SW480 (cell line): ENCODE measurements around the gene LARGE2.

Experiments
- DNase-seq: peaks from one replicate; pipeline ENCODE4 v3.0.0-alpha.2; 2016; ENCODE audit warnings: low spot score

The LARGE2 gene

GRCh38 chr11:45922425-45923082, at the start of gene LARGE2:
Gene LARGE2 (plus strand): TSS chr11:45922656. CDS start chr11:45922883, 227 bp downstream.
- DNase-seq: peak; percentile 78

- DNase-seq: no peak
Measured at GRCh38 chr11:45876401-45876800, 46.1 kb upstream of the LARGE2 start.

GRCh38 chr11:45877221-45877620, 45.2 kb upstream of the LARGE2 start:
- DNase-seq: no peak

GRCh38 chr11:45877845-45878244, 44.6 kb upstream of the LARGE2 start:
- no peak for DNase-seq

GRCh38 chr11:45879803-45880686, 42.4 kb upstream of the LARGE2 start:
- peak; percentile 94 for DNase-seq

- DNase-seq: no peak
Measured at GRCh38 chr11:45880772-45881570, 41.5 kb upstream of the LARGE2 start.

- DNase-seq: no peak
Measured at GRCh38 chr11:45881708-45882368, 40.6 kb upstream of the LARGE2 start.

- no peak for DNase-seq
Measured at GRCh38 chr11:45884596-45885185, 37.8 kb upstream of the LARGE2 start.

GRCh38 chr11:45885274-45885920, 37.1 kb upstream of the LARGE2 start, which contains the start of gene MAPK8IP1:
Gene MAPK8IP1 (plus strand): TSS chr11:45885651. CDS start chr11:45885821, 170 bp downstream.
- DNase-seq: peak; percentile 61

GRCh38 chr11:45885921-45886721, 36.3 kb upstream of the LARGE2 start:
- DNase-seq: no peak

GRCh38 chr11:45886816-45887520, 35.5 kb upstream of the LARGE2 start:
- DNase-seq: no peak

GRCh38 chr11:45887587-45887986, 34.9 kb upstream of the LARGE2 start:
- no peak for DNase-seq

- DNase-seq: no peak
Measured at GRCh38 chr11:45889555-45889954, 32.9 kb upstream of the LARGE2 start.

- no peak for DNase-seq
Measured at GRCh38 chr11:45889966-45890365, 32.5 kb upstream of the LARGE2 start.

GRCh38 chr11:45890886-45891550, 31.4 kb upstream of the LARGE2 start:
- DNase-seq: no peak

- no peak for DNase-seq
Measured at GRCh38 chr11:45892856-45893255, 29.6 kb upstream of the LARGE2 start.

- no peak for DNase-seq
Measured at GRCh38 chr11:45894555-45895247, 27.8 kb upstream of the LARGE2 start.

GRCh38 chr11:45895553-45896259, 26.8 kb upstream of the LARGE2 start:
- no peak for DNase-seq
